GM12878 (cell line): Measurements from ENCODE around the gene UTP20. TPM values are rescaled to one million over a fixed set of nuclear protein-coding genes. Genes with fewer than 3 reads are reported as not detected.

Experiments
- ATAC-seq: fragments of 200-7000 bp; cut with Tn5 transposase; 3 replicates; pipeline ENCODE4 v1.9.1; 2020; ENCODE audit warnings: mild to moderate bottlenecking, moderate library complexity
- BruUV-seq: library from RNA; stranded (reverse); fragments of 400-500 nt; replicated peaks from 2 replicates; lab custom pipeline; 2021; lab: Mats Ljungman, UMichigan
- CTCF ChIA-PET: fragments of 300-600 bp; sonication (Branson Sonifier 250); formaldehyde crosslinking; extraction: SDS; loops from one replicate; lab custom pipeline; 2021; ENCODE audit warnings: inconsistent platforms; lab: Yijun Ruan, JAX
- POLR2A ChIA-PET: fragments of 350-600 bp; formaldehyde crosslinking; extraction: SDS; loops from one replicate; lab custom pipeline; 2021; ENCODE audit warnings: inconsistent platforms; lab: Charles Lee
- RAD21 ChIA-PET: fragments of 300-600 bp; sonication (Branson Sonifier 250); formaldehyde crosslinking; loops from one replicate; lab custom pipeline; 2023; ENCODE audit warnings: antibody characterized with exemption; ENCODE audit not compliant: unreplicated experiment; lab: Charles Lee
- SMC1A ChIA-PET: fragments of 300-600 bp; sonication (Branson Sonifier 250); formaldehyde crosslinking; loops from one replicate; lab custom pipeline; 2023; ENCODE audit not compliant: unreplicated experiment, uncharacterized antibody; lab: Charles Lee
- DNase-seq: peaks from one replicate; pipeline ENCODE4 v3.0.0-alpha.2; 2011; ENCODE audit warnings: low read depth, low spot score
- FAIRE-seq: peaks from 3 replicates; lab custom pipeline; 2011; peaks lifted over from hg19 to GRCh38; lab: Jason Lieb, UNC
- H2AFZ ChIP-seq: 2 replicates; pipeline ENCODE4 v1.6.0; 2011; ENCODE audit warnings: low read depth, low read length, control low read depth; ENCODE audit not compliant: control insufficient read depth
- H3K27ac ChIP-seq: 2 replicates; pipeline ENCODE4 v1.5.1; 2011; ENCODE audit warnings: control low read depth; ENCODE audit not compliant: control insufficient read depth, insufficient read depth
- H3K27me3 ChIP-seq, 2 experiments: replicated peaks in 1 of 2; 2 replicates each; pipeline versions ENCODE4 v1.6.0 to v1.6.1; 2011; ENCODE audit warnings: low read length in 1 of 2; ENCODE audit not compliant: control insufficient read depth in 2 of 2, insufficient read depth in 2 of 2
- H3K36me3 ChIP-seq, 2 experiments: 2 replicates each; pipeline ENCODE4 v1.5.1; 2011; ENCODE audit warnings: low read length in 1 of 2; ENCODE audit not compliant: control insufficient read depth in 2 of 2, insufficient read depth in 2 of 2
- H3K4me1 ChIP-seq: 2 replicates; pipeline ENCODE4 v1.6.1; 2011; ENCODE audit warnings: mild to moderate bottlenecking, low read length, moderate library complexity, mixed read lengths; ENCODE audit not compliant: control insufficient read depth, insufficient read depth
- H3K4me2 ChIP-seq: 2 replicates; pipeline ENCODE4 v1.6.0; 2011; ENCODE audit warnings: control low read depth; ENCODE audit not compliant: control insufficient read depth, insufficient read depth
- H3K4me3 ChIP-seq: fragments of 200-600 bp; sonication (generic); 2 replicates; pipeline ENCODE4 v1.5.1; 2016
- H3K79me2 ChIP-seq: 2 replicates; pipeline ENCODE4 v1.6.0; 2011; ENCODE audit warnings: low read length; ENCODE audit not compliant: control insufficient read depth, insufficient read depth
- H3K9ac ChIP-seq: 2 replicates; pipeline ENCODE4 v1.8.0; 2011; ENCODE audit warnings: low read length, control low read depth, mixed read lengths; ENCODE audit not compliant: control insufficient read depth, insufficient read depth
- H3K9me3 ChIP-seq: replicated peaks from 3 replicates; pipeline ENCODE4 v1.5.1; 2011; ENCODE audit warnings: mild to moderate bottlenecking, low read length; ENCODE audit not compliant: control insufficient read depth, insufficient read depth
- H4K20me1 ChIP-seq: 2 replicates; pipeline ENCODE4 v1.6.0; 2011; ENCODE audit not compliant: control insufficient read depth, insufficient read depth
- BCL3 ChIP-seq: IDR thresholded peaks from 2 replicates; pipeline ENCODE4 v1.6.1; 2011; ENCODE audit warnings: borderline replicate concordance, low read depth, mild to moderate bottlenecking, moderate library complexity, low read length; ENCODE audit not compliant: insufficient read depth, poor library complexity, severe bottlenecking
- CREM ChIP-seq: IDR thresholded peaks from 2 replicates; pipeline ENCODE4 v1.6.1; 2014; ENCODE audit warnings: antibody characterized with exemption, low read depth
- CTCF ChIP-seq, 3 experiments: IDR thresholded peaks in 2 of 3; conservative IDR thresholded peaks in 1 of 3; 2 replicates each; pipeline ENCODE4 v1.5.1; 2011; ENCODE audit warnings: low read depth in 3 of 3, low read length in 3 of 3, mild to moderate bottlenecking in 3 of 3, control low read depth in 2 of 3, moderate library complexity in 2 of 3, inconsistent platforms in 1 of 3, mixed read lengths in 1 of 3; ENCODE audit not compliant: control insufficient read depth in 2 of 3, insufficient read depth in 1 of 3; ENCODE audit errors: extremely low read depth in 1 of 3
- HDAC2 ChIP-seq: fragments of 200-600 bp; sonication (generic); IDR thresholded peaks from 2 replicates; pipeline ENCODE4 v1.6.1; 2017
- IRF3 ChIP-seq: fragments of 450-650 bp; IDR thresholded peaks from 2 replicates; pipeline ENCODE4 v1.6.1; 2014; ENCODE audit warnings: mild to moderate bottlenecking
- JUND ChIP-seq: IDR thresholded peaks from 2 replicates; pipeline ENCODE4 v1.6.1; 2012; ENCODE audit warnings: low read depth, mild to moderate bottlenecking, low read length, improper control_type of control experiment, moderate library complexity
- NFYA ChIP-seq: IDR thresholded peaks from 2 replicates; pipeline ENCODE4 v1.6.1; 2011; ENCODE audit warnings: low read depth, mild to moderate bottlenecking, low read length, improper control_type of control experiment, borderline replicate concordance
- RBBP5 ChIP-seq: fragments of 200-600 bp; sonication (generic); conservative IDR thresholded peaks from 2 replicates; pipeline ENCODE4 v1.6.1; 2016
- TCF12 ChIP-seq: IDR thresholded peaks from 2 replicates; pipeline ENCODE4 v1.6.1; 2011; ENCODE audit warnings: low read depth, mild to moderate bottlenecking, low read length
- ZNF274 ChIP-seq: IDR thresholded peaks from one replicate; pipeline ENCODE4 v1.8.0; 2011; ENCODE audit not compliant: insufficient read length, insufficient read depth
- WGBS: methylation state at CpG from one replicate; pipeline ENCODE4 v1.1.6; 2016; ENCODE audit warnings: low lambda C conversion rate; ENCODE audit not compliant: insufficient replicate concordance, insufficient coverage; ENCODE audit errors: missing lambda C conversion rate; 5-methylcytosine and 5-hydroxymethylcytosine counted together
- in situ Hi-C: fragments of 300-500 bp; cut with MboI; formaldehyde crosslinking; loops from 9 replicates; pipeline ENCODE4 v1.14.3; 2018; ENCODE audit warnings: mixed read lengths
- intact Hi-C: fragments of 100-400 bp; cut with micrococcal nuclease; formaldehyde crosslinking; loops from one replicate; pipeline ENCODE4 v1.14.2; 2022; ENCODE audit not compliant: unreplicated experiment
- polyA plus RNA-seq, 11 experiments: library from polyadenylated mRNA; depleted of rRNA in 4 of 11; unstranded in 6 of 11; stranded (reverse) in 5 of 11; fragments of >200 nt; fragmentation: Nextera tagmentation in 4 of 11; fragmentation: Illumina TruSeq in 1 of 11; extraction: Ambion mirVana in 4 of 11; extraction: Trizol in 1 of 11; gene quantifications; 1 replicate in 1 of 11; 2 replicates in 10 of 11; pipeline versions ENCODE4 v1.2.1 to v1.2.3, GENCODE V29; 2011 to 2016; ENCODE audit warnings: inconsistent platforms in 2 of 11, missing spikeins in 2 of 11, low read depth in 1 of 11
- total RNA-seq, 4 experiments: library from RNA; depleted of rRNA in 3 of 4; stranded (reverse); fragments of >200 nt in 3 of 4; fragmentation: Illumina TruSeq in 1 of 4; extraction: Trizol in 1 of 4; gene quantifications; 2 replicates each; pipeline versions ENCODE4 v1.2.1 to v1.2.3, GENCODE V29; 2013 to 2021

UTP20 gene
- total and polyA plus RNA-seq, 10 of the 15 experiments (the other 5 are each of a cell fraction or from before 2014, with no cell fraction given), result 3.6 to 25.6 (median 16.7) TPM

GRCh38 chr12:101230547-101230946, 49.4 kb upstream of the UTP20 start:
- ATAC-seq (no peak), FAIRE-seq (no peak), DNase-seq (no peak)
- no peak overlapping the region for H3K4me3 ChIP-seq
- TF ChIP-seq NFYA (no peak), IRF3 (no peak), BCL3 (no peak), HDAC2 (no peak), CREM (no peak), CTCF (IDR thresholded peaks at IDR 0.05 in 2 of 3, conservative IDR thresholded peaks at IDR 0.05 in 1 of 3; ENCODE audit: control insufficient read depth in 2 of 3, extremely low read depth in 1 of 3, insufficient read depth in 1 of 3, low read depth in 3 of 3, low read length in 3 of 3) (no peak), ZNF274 (no peak), RBBP5 (no peak), JUND (no peak), TCF12 (no peak)
- in situ Hi-C loops, result no loop called here
- ChIA-PET POLR2A (no interaction called here), RAD21 (no interaction called here), SMC1A (no interaction called here), CTCF (no interaction called here)
- intact Hi-C loops, result no loop called here
- no peaks in the 10 kb centered on the region for H3K9me3 ChIP-seq
- H3K36me3 ChIP-seq, result no peaks in the 10 kb centered on the region
- H2AFZ ChIP-seq, result no peak overlapping the region
- H3K4me2 ChIP-seq, result no peak overlapping the region
- no TSS peak for BruUV-seq
- H3K27me3 ChIP-seq, result no peaks in the 10 kb centered on the region
- no peaks in the 10 kb centered on the region for H4K20me1 ChIP-seq
- 31% methylated on average over 5 of the region's 5 CpGs for WGBS
- no peaks in the 10 kb centered on the region for H3K4me1 ChIP-seq
- no peaks in the 10 kb centered on the region for H3K79me2 ChIP-seq
- no peak overlapping the region for H3K9ac ChIP-seq
- no peak overlapping the region for H3K27ac ChIP-seq
